ENCODE measurements around the gene THSD7A. TPM values are rescaled to one million over a fixed set of nuclear protein-coding genes. Genes with fewer than 3 reads are reported as not detected.

The THSD7A gene
- total RNA-seq, 1 donor from 2014 or later: 8.0 TPM

DNA sequence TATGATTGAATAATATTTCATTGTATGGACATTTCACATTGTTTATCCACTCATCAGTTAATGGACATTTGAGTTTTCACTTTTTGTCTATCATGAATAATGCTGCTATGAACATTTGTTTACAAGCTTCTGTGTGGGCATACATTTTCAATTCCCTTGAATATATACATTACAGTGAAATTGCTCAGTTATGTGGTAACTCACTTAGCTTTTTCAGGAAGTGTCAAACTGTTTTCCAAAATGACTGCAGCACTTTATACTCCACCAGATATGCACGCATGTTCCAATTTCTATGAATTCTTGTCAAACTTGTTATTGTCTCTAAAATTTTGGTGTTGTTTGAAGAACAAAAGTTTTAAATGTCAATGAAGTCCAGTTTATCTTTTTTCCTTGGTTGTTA is 401.2 kb downstream of the THSD7A start:
- Histone ChIP-seq H3K27me3 (no peaks in the 10 kb centered on the region), H3K36me3 (no peaks in the 10 kb centered on the region), H3K4me1 (no peaks in the 10 kb centered on the region), H3K4me3 (no peak overlapping the region), H3K27ac (no peak overlapping the region), H3K9me3 (no peaks in the 10 kb centered on the region)
- ATAC-seq (no peak), DNase-seq (no peak)
- TF ChIP-seq, protein P1, sequence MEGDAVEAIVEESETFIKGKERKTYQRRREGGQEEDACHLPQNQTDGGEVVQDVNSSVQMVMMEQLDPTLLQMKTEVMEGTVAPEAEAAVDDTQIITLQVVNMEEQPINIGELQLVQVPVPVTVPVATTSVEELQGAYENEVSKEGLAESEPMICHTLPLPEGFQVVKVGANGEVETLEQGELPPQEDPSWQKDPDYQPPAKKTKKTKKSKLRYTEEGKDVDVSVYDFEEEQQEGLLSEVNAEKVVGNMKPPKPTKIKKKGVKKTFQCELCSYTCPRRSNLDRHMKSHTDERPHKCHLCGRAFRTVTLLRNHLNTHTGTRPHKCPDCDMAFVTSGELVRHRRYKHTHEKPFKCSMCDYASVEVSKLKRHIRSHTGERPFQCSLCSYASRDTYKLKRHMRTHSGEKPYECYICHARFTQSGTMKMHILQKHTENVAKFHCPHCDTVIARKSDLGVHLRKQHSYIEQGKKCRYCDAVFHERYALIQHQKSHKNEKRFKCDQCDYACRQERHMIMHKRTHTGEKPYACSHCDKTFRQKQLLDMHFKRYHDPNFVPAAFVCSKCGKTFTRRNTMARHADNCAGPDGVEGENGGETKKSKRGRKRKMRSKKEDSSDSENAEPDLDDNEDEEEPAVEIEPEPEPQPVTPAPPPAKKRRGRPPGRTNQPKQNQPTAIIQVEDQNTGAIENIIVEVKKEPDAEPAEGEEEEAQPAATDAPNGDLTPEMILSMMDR (IDR thresholded peaks at IDR 0.05): no peak
- intact Hi-C loops (cut with DNase I): no loop called here

DNA sequence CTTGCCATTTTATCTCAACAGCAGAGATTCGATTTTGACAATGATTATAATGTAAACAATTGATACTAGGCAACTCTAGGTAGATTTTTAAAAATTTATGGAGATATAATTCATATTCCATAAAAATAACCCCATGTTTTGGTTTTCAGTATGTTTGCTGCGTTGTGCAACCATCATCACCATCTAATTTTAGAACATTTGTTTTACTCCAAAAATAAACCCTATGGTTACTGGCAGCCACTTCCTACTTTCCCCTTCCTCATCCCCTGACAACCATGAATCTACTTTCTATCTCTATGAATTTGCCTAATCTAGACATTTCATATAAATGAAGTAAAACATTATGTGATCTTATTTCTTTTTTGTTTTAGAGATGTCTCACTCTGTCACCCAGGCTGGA is 401.9 kb downstream of the THSD7A start:
- no peak overlapping the region for H3K4me3 ChIP-seq
- no peaks in the 10 kb centered on the region for H3K4me1 ChIP-seq
- intact Hi-C loops (cut with DNase I): no loop called here
- H3K36me3 ChIP-seq: no peaks in the 10 kb centered on the region
- ATAC-seq (peak; percentile 34), DNase-seq (no peak)
- H3K27ac ChIP-seq: no peak overlapping the region
- no peaks in the 10 kb centered on the region for H3K27me3 ChIP-seq
- H3K9me3 ChIP-seq: no peaks in the 10 kb centered on the region
- TF ChIP-seq, protein P1 (IDR thresholded peaks at IDR 0.05): no peak

DNA sequence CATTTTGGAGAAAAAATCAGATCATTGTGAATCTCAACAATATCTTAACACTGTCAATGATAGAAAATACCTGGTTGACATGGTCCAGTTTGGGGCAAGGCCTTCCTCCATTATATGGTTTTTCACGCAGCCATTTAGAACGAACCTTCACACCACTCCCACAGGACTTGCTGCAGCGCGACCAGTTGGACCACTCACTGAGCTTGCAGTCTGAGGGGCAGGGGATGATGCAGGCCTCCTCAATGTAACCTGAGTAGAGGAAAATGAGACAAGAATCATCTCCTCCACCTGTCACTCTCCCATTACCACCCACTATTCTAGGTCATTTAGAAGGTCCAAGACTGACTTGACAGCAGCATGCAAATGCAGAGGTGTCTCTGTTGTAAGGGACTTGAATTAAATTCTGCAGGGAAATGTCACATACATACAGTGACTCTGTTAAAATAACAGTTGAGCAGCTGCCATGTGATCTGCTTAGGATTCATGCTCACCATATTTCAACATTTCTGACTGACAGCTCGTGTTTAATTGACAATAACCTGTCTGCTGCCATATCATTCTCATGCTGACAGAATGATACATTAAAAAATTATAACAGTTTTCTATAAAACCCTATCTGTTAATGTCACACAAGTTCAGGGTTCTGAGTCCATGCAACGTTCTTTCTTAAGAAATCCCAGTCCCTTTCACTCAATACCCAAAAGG is 403.0 kb downstream of the THSD7A start:
- TF ChIP-seq, protein P1 (IDR thresholded peaks at IDR 0.05): no peak
- ATAC-seq (no peak), DNase-seq (no peak)
- no peak overlapping the region for H3K4me3 ChIP-seq
- intact Hi-C loops (cut with DNase I): no loop called here
- no peaks in the 10 kb centered on the region for H3K4me1 ChIP-seq
- no peaks in the 10 kb centered on the region for H3K27me3 ChIP-seq
- no peaks in the 10 kb centered on the region for H3K9me3 ChIP-seq
- H3K36me3 ChIP-seq: no peaks in the 10 kb centered on the region
- H3K27ac ChIP-seq: no peak overlapping the region

DNA sequence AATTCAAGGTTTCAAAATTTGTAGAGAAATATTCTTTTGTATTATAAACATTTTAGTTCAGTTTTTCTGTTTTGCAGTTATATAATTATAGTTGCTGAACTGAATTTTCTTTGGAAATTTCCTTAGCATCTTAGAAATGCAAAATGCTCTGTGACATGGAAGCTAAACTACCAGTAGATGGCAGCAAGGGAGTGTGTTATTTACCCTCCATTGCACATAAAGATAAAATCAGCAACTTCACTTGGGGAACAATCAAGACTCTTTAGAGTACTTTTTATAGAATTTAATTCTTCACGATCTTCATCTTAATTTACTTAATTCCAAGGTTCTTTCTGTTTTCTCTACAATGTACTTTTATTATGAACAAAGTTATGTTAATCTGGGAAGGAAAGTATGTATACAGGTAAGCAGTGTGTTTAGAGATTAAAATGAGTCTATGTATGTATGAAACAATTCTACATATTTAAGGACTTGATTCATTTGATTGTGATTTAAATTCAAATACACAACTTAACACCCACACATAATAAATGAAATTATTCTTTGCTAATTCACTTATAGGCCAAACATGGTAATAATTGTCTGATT is 404.2 kb downstream of the THSD7A start:
- Histone ChIP-seq H3K36me3 (no peaks in the 10 kb centered on the region), H3K27me3 (no peaks in the 10 kb centered on the region), H3K9me3 (no peaks in the 10 kb centered on the region), H3K27ac (no peak overlapping the region), H3K4me3 (no peak overlapping the region), H3K4me1 (no peaks in the 10 kb centered on the region)
- TF ChIP-seq, protein P1 (IDR thresholded peaks at IDR 0.05): peak; percentile 79
- intact Hi-C loops (cut with DNase I): no loop called here
- ATAC-seq: peak; percentile 79
- DNase-seq: no peak

DNA sequence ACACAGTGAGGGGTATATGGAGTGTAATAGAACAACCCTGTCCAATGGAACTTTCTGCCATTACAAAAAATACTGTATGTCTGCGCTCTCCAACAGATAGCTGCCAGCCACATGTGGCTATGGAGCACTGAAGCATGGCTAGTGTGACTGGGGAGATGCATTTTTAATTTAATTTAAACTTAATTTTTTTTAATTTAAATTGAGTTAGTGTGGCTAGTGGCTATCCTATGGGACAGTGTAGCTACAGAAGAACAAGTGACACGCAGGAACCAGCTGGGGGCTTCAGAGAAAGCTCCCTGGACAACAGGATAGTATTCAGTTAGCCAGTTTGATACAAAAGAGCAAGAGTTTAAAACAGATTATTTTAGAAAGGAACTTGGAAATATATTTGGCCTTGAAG is 408.0 kb downstream of the THSD7A start:
- TF ChIP-seq, protein P1 (IDR thresholded peaks at IDR 0.05): no peak

More for the DNA sequence above, 408.0 kb downstream of the THSD7A start:
- H3K9me3 ChIP-seq: no peaks in the 10 kb centered on the region
- intact Hi-C loops (cut with DNase I): no loop called here
- no peaks in the 10 kb centered on the region for H3K27me3 ChIP-seq
- no peaks in the 10 kb centered on the region for H3K36me3 ChIP-seq
- no peaks in the 10 kb centered on the region for H3K4me1 ChIP-seq
- no peak for DNase-seq
- H3K27ac ChIP-seq: no peak overlapping the region
- ATAC-seq: no peak
- H3K4me3 ChIP-seq: no peak overlapping the region
